HFFc6 (cell line): ENCODE data around the gene LRIG2. TPM values are rescaled to one million over a fixed set of nuclear protein-coding genes. Genes with fewer than 3 reads are reported as not detected.
A peak's percentile ranks its signal among the peaks of the same experiment; 100 is the strongest.
"Not testable (repeated sequence)": the region's sequence is repeated elsewhere in the genome, so short reads cannot be mapped to it uniquely, and the experiment has no call there.

Experiments
- DNase-seq: peaks from one replicate; pipeline ENCODE4 v3.0.0-alpha.2; 2018
- H3K27ac Mint-ChIP-seq: 2 replicates; pipeline ENCODE4 v1.8.0; 2020; ENCODE audit warnings: mild to moderate bottlenecking, mixed read lengths
- H3K27me3 Mint-ChIP-seq: 2 replicates; pipeline ENCODE4 v1.8.0; 2021; ENCODE audit warnings: mild to moderate bottlenecking, moderate library complexity, mixed read lengths; ENCODE audit not compliant: insufficient read depth
- H3K36me3 Mint-ChIP-seq: 2 replicates; pipeline ENCODE4 v1.8.0; 2021; ENCODE audit warnings: low read depth, mixed read lengths
- H3K4me1 Mint-ChIP-seq: 2 replicates; pipeline ENCODE4 v1.8.0; 2020; ENCODE audit warnings: low read depth, mixed read lengths
- H3K4me3 Mint-ChIP-seq: 2 replicates; pipeline ENCODE4 v1.8.0; 2020; ENCODE audit warnings: mild to moderate bottlenecking, moderate library complexity, mixed read lengths
- H3K9me3 Mint-ChIP-seq: 2 replicates; pipeline ENCODE4 v1.8.0; 2020; ENCODE audit warnings: mild to moderate bottlenecking, mixed read lengths
- CTCF ChIP-seq: fragments of 200-600 bp; sonication (generic); IDR thresholded peaks from 2 replicates; pipeline ENCODE4 v1.5.0; 2021; ENCODE audit warnings: antibody characterized with exemption, mild to moderate bottlenecking
- total RNA-seq, 6 experiments: library from RNA; stranded (reverse); fragmentation: NEBNext Ultra II Directional; extraction: Animal tissue kit (Norgen Biotek cat#: 25700); gene quantifications; 2 replicates in 1 of 6; 3 replicates in 5 of 6; pipeline ENCODE4 v1.2.3, GENCODE V29; 2021

LRIG2 gene
- total RNA-seq, 6 experiments from 2014 or later, result 5.6 to 8.5 (median 7.4) TPM

- Mint-ChIP-seq H3K4me3 (peak overlapping the region; percentile 68), H3K27me3 (peaks cover 3% of the 10 kb centered on the region; the same call in 1 of the 2 replicates), H3K9me3 (no peaks in the 10 kb centered on the region), H3K27ac (peak overlapping the region; percentile 92), H3K4me1 (peaks cover 35% of the 10 kb centered on the region), H3K36me3 (no peaks in the 10 kb centered on the region)
- peak; percentile 77 for TF ChIP-seq CTCF
- peak; percentile 87 for DNase-seq
These were observed 30.5 kb upstream of the LRIG2 start for GRCh38 chr1:113042285-113043143.

- not testable (repeated sequence) for H3K9me3 Mint-ChIP-seq, H3K36me3 Mint-ChIP-seq, DNase-seq, H3K27me3 Mint-ChIP-seq
- peak overlapping the region; percentile 92 for H3K27ac Mint-ChIP-seq
- H3K4me3 Mint-ChIP-seq, result peak overlapping the region; percentile 68
- H3K4me1 Mint-ChIP-seq, result peaks cover 35% of the 10 kb centered on the region
These were observed 29.9 kb upstream of the LRIG2 start for GRCh38 chr1:113043144-113043488.

GRCh38 chr1:113046569-113046968 is 26.4 kb upstream of the LRIG2 start:
- DNase-seq, result no peak
- Mint-ChIP-seq H3K9me3 (no peaks in the 10 kb centered on the region), H3K27ac (no peak overlapping the region), H3K27me3 (peaks cover 3% of the 10 kb centered on the region), H3K4me3 (no peak overlapping the region), H3K4me1 (peaks cover 23% of the 10 kb centered on the region), H3K36me3 (no peaks in the 10 kb centered on the region)
- TF ChIP-seq CTCF, result no peak

- no peaks in the 10 kb centered on the region for H3K9me3 Mint-ChIP-seq
- no peaks in the 10 kb centered on the region for H3K36me3 Mint-ChIP-seq
- no peak overlapping the region for H3K27ac Mint-ChIP-seq
- H3K27me3 Mint-ChIP-seq, result peaks cover 3% of the 10 kb centered on the region
- no peak for TF ChIP-seq CTCF
- H3K4me1 Mint-ChIP-seq, result peaks cover 8% of the 10 kb centered on the region
- H3K4me3 Mint-ChIP-seq, result no peak overlapping the region
- no peak for DNase-seq
These were observed 24.9 kb upstream of the LRIG2 start for GRCh38 chr1:113048064-113048463.

- Mint-ChIP-seq H3K36me3 (no peaks in the 10 kb centered on the region), H3K27me3 (peaks cover 2% of the 10 kb centered on the region), H3K9me3 (no peaks in the 10 kb centered on the region), H3K4me1 (no peaks in the 10 kb centered on the region; the same call in 1 of the 2 replicates), H3K4me3 (no peak overlapping the region), H3K27ac (no peak overlapping the region)
- no peak for TF ChIP-seq CTCF
- DNase-seq, result no peak
These were observed 19.5 kb upstream of the LRIG2 start for GRCh38 chr1:113053344-113054126.

GRCh38 chr1:113055570-113055969 is 17.4 kb upstream of the LRIG2 start:
- DNase-seq, result no peak
- TF ChIP-seq CTCF, result no peak
- Mint-ChIP-seq H3K36me3 (no peaks in the 10 kb centered on the region), H3K4me3 (no peak overlapping the region), H3K27me3 (peaks cover 2% of the 10 kb centered on the region), H3K4me1 (no peaks in the 10 kb centered on the region; the same call in 1 of the 2 replicates), H3K27ac (no peak overlapping the region), H3K9me3 (no peaks in the 10 kb centered on the region)
